RWPE1 (cell line): ENCODE results near the gene USO1.

Experiments
- CTCF ChIA-PET: fragments of 350-600 bp; sonication (Branson Sonifier 250); formaldehyde crosslinking; extraction: SDS; loops from one replicate; lab custom pipeline; 2021; lab: Yijun Ruan, JAX
- POLR2A ChIA-PET: fragments of 400-600 bp; formaldehyde crosslinking; extraction: SDS; loops from one replicate; lab custom pipeline; 2020; ENCODE audit warnings: antibody characterized with exemption; ENCODE audit not compliant: low non-redundant PET; lab: Yijun Ruan, JAX
- DNase-seq: peaks from one replicate; pipeline ENCODE4 v3.0.0; 2012; ENCODE audit warnings: low spot score
- H3K27ac ChIP-seq: fragments of 450-650 bp; 2 replicates; pipeline ENCODE4 v1.5.1; 2017
- TF ChIP-seq, protein P1 (sequence below): fragments of 450-650 bp; conservative IDR thresholded peaks from 2 replicates; pipeline ENCODE4 v1.5.1; 2017; ENCODE audit warnings: low read depth, mild to moderate bottlenecking

The USO1 gene

DNA sequence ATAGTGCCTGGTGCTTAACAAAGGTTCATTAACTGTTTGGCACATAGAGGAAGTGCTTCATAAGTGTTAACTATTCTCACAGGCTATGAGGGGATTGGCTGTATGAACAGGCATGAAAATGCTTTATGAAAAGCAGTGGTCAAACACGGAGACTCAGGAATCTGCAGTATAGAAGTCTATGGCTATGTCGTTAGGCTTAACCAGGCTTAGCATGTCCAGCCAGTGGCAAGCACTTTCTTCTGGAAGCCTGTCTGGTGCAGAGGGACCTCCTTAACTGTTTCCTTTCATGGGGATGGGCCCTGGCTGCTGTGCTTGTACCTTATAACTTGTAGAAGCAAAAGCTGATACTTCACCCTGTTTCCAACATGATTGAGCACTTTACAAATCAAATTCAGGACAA, 99.4 kb downstream of the USO1 start:
- TF ChIP-seq, protein P1, sequence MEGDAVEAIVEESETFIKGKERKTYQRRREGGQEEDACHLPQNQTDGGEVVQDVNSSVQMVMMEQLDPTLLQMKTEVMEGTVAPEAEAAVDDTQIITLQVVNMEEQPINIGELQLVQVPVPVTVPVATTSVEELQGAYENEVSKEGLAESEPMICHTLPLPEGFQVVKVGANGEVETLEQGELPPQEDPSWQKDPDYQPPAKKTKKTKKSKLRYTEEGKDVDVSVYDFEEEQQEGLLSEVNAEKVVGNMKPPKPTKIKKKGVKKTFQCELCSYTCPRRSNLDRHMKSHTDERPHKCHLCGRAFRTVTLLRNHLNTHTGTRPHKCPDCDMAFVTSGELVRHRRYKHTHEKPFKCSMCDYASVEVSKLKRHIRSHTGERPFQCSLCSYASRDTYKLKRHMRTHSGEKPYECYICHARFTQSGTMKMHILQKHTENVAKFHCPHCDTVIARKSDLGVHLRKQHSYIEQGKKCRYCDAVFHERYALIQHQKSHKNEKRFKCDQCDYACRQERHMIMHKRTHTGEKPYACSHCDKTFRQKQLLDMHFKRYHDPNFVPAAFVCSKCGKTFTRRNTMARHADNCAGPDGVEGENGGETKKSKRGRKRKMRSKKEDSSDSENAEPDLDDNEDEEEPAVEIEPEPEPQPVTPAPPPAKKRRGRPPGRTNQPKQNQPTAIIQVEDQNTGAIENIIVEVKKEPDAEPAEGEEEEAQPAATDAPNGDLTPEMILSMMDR = no peak
- CTCF ChIA-PET = no interaction called here
- no peak for DNase-seq
- no peak overlapping the region for H3K27ac ChIP-seq
- POLR2A ChIA-PET = no interaction called here

DNA sequence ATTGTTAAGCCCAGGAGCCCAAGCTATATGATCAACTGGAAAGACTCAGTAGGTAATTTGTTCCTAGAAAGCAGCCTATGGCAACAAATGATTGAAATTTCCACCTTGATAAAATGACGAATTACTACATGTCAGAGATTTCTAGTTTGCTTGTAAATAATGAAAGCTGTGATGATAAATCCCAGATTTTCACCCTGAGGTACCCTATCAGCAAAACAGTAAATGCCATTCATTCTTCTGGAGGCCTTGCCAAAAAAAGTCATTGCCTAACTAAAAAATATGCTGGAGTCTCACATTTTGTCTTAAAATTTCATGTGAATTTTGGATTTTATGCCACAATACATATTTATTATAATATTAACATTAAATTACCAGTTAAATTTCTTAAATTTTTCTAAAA, 106.5 kb downstream of the USO1 start:
- H3K27ac ChIP-seq = no peak overlapping the region
- CTCF ChIA-PET = no interaction called here
- POLR2A ChIA-PET = no interaction called here

DNA sequence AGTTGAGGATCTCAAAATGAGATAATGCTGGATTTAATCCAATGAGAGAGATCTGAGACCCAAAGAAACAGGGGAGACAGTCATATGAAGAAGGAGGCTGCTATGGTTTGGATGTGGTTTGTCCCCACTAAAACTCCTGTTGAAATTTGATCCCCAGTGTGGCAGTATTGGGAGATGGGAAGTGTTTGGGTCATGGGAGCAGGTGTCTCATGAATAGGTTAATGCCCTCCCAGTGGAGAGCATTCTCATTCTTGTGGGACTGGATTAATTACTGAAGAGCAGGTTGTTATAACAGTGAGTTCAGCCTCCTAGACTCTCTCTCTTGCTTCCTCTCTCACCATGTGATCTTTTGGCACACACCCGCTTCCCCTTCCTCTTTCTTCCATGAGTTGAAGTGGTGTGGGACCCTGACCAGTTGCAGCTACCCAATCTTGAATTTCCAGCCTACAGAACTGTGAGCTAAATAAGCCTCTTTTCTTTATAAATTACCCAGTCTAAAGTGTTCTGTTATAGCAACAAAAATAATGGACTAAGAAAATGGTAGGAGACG, 107.6 kb downstream of the USO1 start:
- TF ChIP-seq, protein P1 = no peak
- POLR2A ChIA-PET = no interaction called here
- DNase-seq = no peak
- H3K27ac ChIP-seq = no peak overlapping the region
- CTCF ChIA-PET = interaction anchor here (0.5 kb wide), 1 partner anchor 16 kb away, joined by 3 read pairs; no protein-coding TSS in a partner anchor

More for the DNA sequence above, 106.5 kb downstream of the USO1 start:
- DNase-seq = no peak
- TF ChIP-seq, protein P1 = no peak

DNA sequence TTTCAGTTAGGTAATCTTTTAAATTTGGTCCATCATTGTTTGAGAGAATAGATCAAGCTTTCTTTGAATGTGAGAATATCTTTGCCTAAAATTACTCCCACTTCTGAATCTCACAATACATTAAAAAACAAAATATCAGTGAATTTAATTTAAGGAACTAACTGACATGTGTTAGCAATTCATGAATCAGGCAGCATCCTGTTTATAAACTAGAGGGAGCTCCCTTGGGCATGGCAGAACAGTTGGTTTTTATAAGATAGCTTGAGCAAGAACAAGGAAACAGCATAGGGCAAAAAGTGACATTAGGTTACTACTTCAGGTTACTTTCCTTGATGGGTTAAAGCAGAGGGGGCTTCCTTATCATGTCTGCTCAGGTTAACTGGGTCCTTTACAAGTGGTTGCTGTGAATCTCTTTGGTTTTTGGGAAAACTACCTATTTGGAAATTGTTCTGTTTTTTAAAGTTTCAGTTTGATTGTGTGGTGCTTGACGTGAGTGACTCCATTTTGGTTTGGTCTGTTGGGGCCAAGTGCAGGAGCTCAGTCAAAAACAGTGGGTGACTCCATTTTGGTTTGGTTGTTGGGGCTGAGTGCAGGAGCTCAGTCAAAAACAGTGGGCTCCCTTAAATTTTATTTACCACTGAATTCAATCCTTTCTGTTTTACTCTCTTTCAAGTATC, 109.9 kb downstream of the USO1 start:
- POLR2A ChIA-PET = no interaction called here
- no peak for DNase-seq
- H3K27ac ChIP-seq = no peak overlapping the region
- CTCF ChIA-PET = interaction anchor here (0.6 to 1.4 kb wide), 2 partner anchors 13 to 902 kb away, joined by 3 to 7 read pairs; no protein-coding TSS in a partner anchor
- TF ChIP-seq, protein P1 = no peak

DNA sequence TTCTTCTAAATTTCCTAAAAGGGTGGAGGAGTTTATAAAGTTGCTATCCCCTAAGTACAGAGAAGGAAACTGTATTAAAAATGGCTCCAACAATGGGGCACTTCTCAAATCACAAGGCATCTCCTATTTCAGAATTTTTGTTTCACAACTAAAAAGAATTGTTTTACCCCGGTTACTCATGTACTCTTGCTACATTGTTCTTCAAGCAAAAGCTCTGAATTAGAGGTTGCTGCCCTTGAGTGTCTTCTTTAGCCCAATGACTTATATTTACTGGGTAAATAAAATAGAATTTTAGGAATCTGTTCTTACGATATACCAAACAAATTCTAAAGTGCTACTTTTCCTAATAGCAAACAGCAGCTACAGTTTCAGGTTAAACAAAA, 110.4 kb downstream of the USO1 start:
- ChIA-PET CTCF (interaction anchor here (1.4 kb wide), 1 partner anchor 13 kb away, joined by 7 read pairs; no protein-coding TSS in a partner anchor), POLR2A (no interaction called here)
- no peak overlapping the region for H3K27ac ChIP-seq

More for the DNA sequence above, 110.4 kb downstream of the USO1 start:
- TF ChIP-seq, protein P1 = no peak
- no peak for DNase-seq
